Measurements from ENCODE around the gene PRPF40A.

- TF ChIP-seq POLR2AphosphoS5 (IDR thresholded peaks at IDR 0.05; ENCODE audit: low read depth) (no peak), CTCF (IDR thresholded peaks at IDR 0.05; ENCODE audit: insufficient read depth, low read length) (no peak), GABPA (IDR thresholded peaks at IDR 0.05; ENCODE audit: low read depth) (no peak)
These were observed 49.7 kb upstream of the PRPF40A start for GRCh38 chr2:152766928-152767327.
